A549 (cell line): ENCODE results near the gene FXN. TPM values are rescaled to one million over a fixed set of nuclear protein-coding genes. Genes with fewer than 3 reads are reported as not detected.

Source experiments
- ATAC-seq, 2 experiments: fragments of 200-7000 bp in 1 of 2; fragments of >200 bp in 1 of 2; cut with Nextera tagmentation in 1 of 2; cut with Tn5 transposase in 1 of 2; 3 replicates each; pipeline versions ENCODE4 v1.8.0 to v1.9.1; 2018 to 2020; ENCODE audit warnings: mild to moderate bottlenecking in 1 of 2, moderate library complexity in 1 of 2
- CTCF ChIA-PET: fragments of 300-600 bp; sonication (Branson Sonifier 250); formaldehyde crosslinking; extraction: SDS; loops from one replicate; lab custom pipeline; 2021; ENCODE audit warnings: antibody characterized with exemption, inconsistent platforms; lab: Yijun Ruan, JAX
- POLR2A ChIA-PET: fragments of 350-600 bp; formaldehyde crosslinking; extraction: SDS; loops from one replicate; lab custom pipeline; 2021; ENCODE audit warnings: antibody characterized with exemption, inconsistent platforms; lab: Yijun Ruan, JAX
- DNase-seq, 2 experiments: peaks; one replicate each; pipeline versions ENCODE4 v3.0.0 to v3.0.0-alpha.2; 2011 to 2016; ENCODE audit warnings: low read depth in 1 of 2, low spot score in 1 of 2
- FAIRE-seq: peaks from 2 replicates; lab custom pipeline; 2011; peaks lifted over from hg19 to GRCh38; lab: Jason Lieb, UNC
- H3K27ac ChIP-seq, 2 experiments: fragments of >200 bp; sonication (Bioruptor Twin); formaldehyde crosslinking; 3 replicates each; pipeline ENCODE4 v1.5.1; 2016 to 2017
- H3K4me1 ChIP-seq: fragments of >200 bp; sonication (Bioruptor Twin); formaldehyde crosslinking; 3 replicates; pipeline ENCODE4 v1.6.1; 2016
- H3K4me2 ChIP-seq: fragments of >200 bp; sonication (Bioruptor Twin); formaldehyde crosslinking; 3 replicates; pipeline ENCODE4 v1.6.1; 2016
- H3K4me3 ChIP-seq: fragments of >200 bp; sonication (Bioruptor Twin); formaldehyde crosslinking; 3 replicates; pipeline ENCODE4 v1.5.1; 2016
- H3K9me3 ChIP-seq: fragments of >200 bp; sonication (Bioruptor Twin); formaldehyde crosslinking; 3 replicates; pipeline ENCODE4 v1.6.1; 2016
- BHLHE40 ChIP-seq: IDR thresholded peaks from 2 replicates; pipeline ENCODE4 v1.6.1; 2012; ENCODE audit warnings: low read depth, low read length, inconsistent platforms
- CBX2 ChIP-seq: fragments of 200-600 bp; sonication (generic); IDR thresholded peaks from 2 replicates; pipeline ENCODE4 v1.6.1; 2016; ENCODE audit warnings: low read depth, mild to moderate bottlenecking, borderline replicate concordance
- CHD4 ChIP-seq: fragments of 200-600 bp; sonication (generic); IDR thresholded peaks from 2 replicates; pipeline ENCODE4 v1.6.1; 2016; ENCODE audit warnings: antibody characterized with exemption, mild to moderate bottlenecking, borderline replicate concordance
- EHF ChIP-seq: fragments of 250-450 bp; sonication (Bioruptor Pico); IDR thresholded peaks from 2 replicates; pipeline ENCODE4 v1.5.0; 2020; ENCODE audit warnings: mild to moderate bottlenecking
- FOSL2 ChIP-seq, 2 experiments: fragments of 450-650 bp in 1 of 2; fragments of >200 bp in 1 of 2; sonication (Bioruptor Twin) in 1 of 2; formaldehyde crosslinking; IDR thresholded peaks; 2 replicates each; pipeline versions ENCODE4 v1.5.0 to v1.6.1; 2016 to 2020; ENCODE audit warnings: mild to moderate bottlenecking in 1 of 2, moderate library complexity in 1 of 2
- FOXS1 ChIP-seq: fragments of 250-450 bp; sonication (Bioruptor Pico); IDR thresholded peaks from 2 replicates; pipeline ENCODE4 v1.5.0; 2020; ENCODE audit warnings: mild to moderate bottlenecking, moderate library complexity
- GATA3 ChIP-seq: IDR thresholded peaks from 2 replicates; pipeline ENCODE4 v1.6.1; 2012; ENCODE audit warnings: borderline replicate concordance
- HEYL ChIP-seq: fragments of 250-450 bp; sonication (Bioruptor Pico); IDR thresholded peaks from 2 replicates; pipeline ENCODE4 v1.8.0; 2021; ENCODE audit warnings: mild to moderate bottlenecking, moderate library complexity
- HMGXB4 ChIP-seq: fragments of 250-450 bp; sonication (Bioruptor Pico); IDR thresholded peaks from 2 replicates; pipeline ENCODE4 v1.5.0; 2021; ENCODE audit warnings: mild to moderate bottlenecking, moderate library complexity, borderline replicate concordance
- HOXB5 ChIP-seq: fragments of 250-450 bp; sonication (Bioruptor Pico); IDR thresholded peaks from 2 replicates; pipeline ENCODE4 v1.5.0; 2020; ENCODE audit warnings: mild to moderate bottlenecking, moderate library complexity
- JUNB ChIP-seq: fragments of >200 bp; sonication (Bioruptor Twin); formaldehyde crosslinking; IDR thresholded peaks from 2 replicates; pipeline ENCODE4 v1.6.1; 2016
- KDM1A ChIP-seq: fragments of 200-600 bp; sonication (generic); IDR thresholded peaks from 2 replicates; pipeline ENCODE4 v1.6.1; 2016; ENCODE audit warnings: low read depth, mild to moderate bottlenecking
- KDM5A ChIP-seq: fragments of 200-600 bp; sonication (generic); IDR thresholded peaks from 2 replicates; pipeline ENCODE4 v1.6.1; 2016; ENCODE audit warnings: antibody characterized with exemption, mild to moderate bottlenecking
- MAFK ChIP-seq: fragments of 450-650 bp; IDR thresholded peaks from 2 replicates; pipeline ENCODE4 v1.6.1; 2014; ENCODE audit not compliant: partially characterized antibody
- MAX ChIP-seq: IDR thresholded peaks from 2 replicates; pipeline ENCODE4 v1.6.1; 2012
- MAZ ChIP-seq: fragments of 150-350 bp; IDR thresholded peaks from 2 replicates; pipeline ENCODE4 v1.6.1; 2014; ENCODE audit warnings: antibody characterized with exemption, low read depth, low read length, borderline replicate concordance
- NPAS2 ChIP-seq: fragments of 250-450 bp; sonication (Bioruptor Pico); IDR thresholded peaks from 2 replicates; pipeline ENCODE4 v1.8.0; 2022; ENCODE audit warnings: mild to moderate bottlenecking, moderate library complexity, borderline replicate concordance
- NR3C1 ChIP-seq: fragments of >200 bp; sonication (Bioruptor Twin); formaldehyde crosslinking; IDR thresholded peaks from 3 replicates; pipeline ENCODE4 v1.6.1; 2017
- PHF8 ChIP-seq: fragments of 200-600 bp; sonication (generic); IDR thresholded peaks from 2 replicates; pipeline ENCODE4 v1.6.1; 2016; ENCODE audit warnings: low read depth, mild to moderate bottlenecking, antibody characterized with exemption, moderate library complexity, borderline replicate concordance
- POLR2AphosphoS2 ChIP-seq: conservative IDR thresholded peaks from 2 replicates; pipeline ENCODE4 v1.6.1; 2012; ENCODE audit warnings: low read length, improper control_type of control experiment, inconsistent platforms
- RFX5 ChIP-seq: fragments of 450-650 bp; IDR thresholded peaks from 2 replicates; pipeline ENCODE4 v1.7.1; 2014; ENCODE audit warnings: antibody characterized with exemption, mild to moderate bottlenecking, moderate library complexity
- RNF2 ChIP-seq: fragments of 200-600 bp; sonication (generic); IDR thresholded peaks from 2 replicates; pipeline ENCODE4 v1.6.1; 2016; ENCODE audit warnings: low read depth, mild to moderate bottlenecking, antibody characterized with exemption, moderate library complexity, borderline replicate concordance
- SMC3 ChIP-seq: fragments of >200 bp; sonication (Bioruptor Twin); formaldehyde crosslinking; IDR thresholded peaks from 3 replicates; pipeline ENCODE4 v1.6.1; 2018; ENCODE audit warnings: inconsistent platforms
- USF2 ChIP-seq: fragments of 450-650 bp; IDR thresholded peaks from 2 replicates; pipeline ENCODE4 v1.6.1; 2014; ENCODE audit warnings: antibody characterized with exemption
- ZNF302 ChIP-seq: fragments of 250-450 bp; sonication (Bioruptor Pico); IDR thresholded peaks from 2 replicates; pipeline ENCODE4 v1.9.0; 2021; ENCODE audit warnings: inconsistent platforms, mild to moderate bottlenecking, moderate library complexity
- ZSCAN20 ChIP-seq: fragments of 250-450 bp; sonication (Bioruptor Pico); IDR thresholded peaks from 2 replicates; pipeline ENCODE4 v1.8.0; 2022; ENCODE audit warnings: mild to moderate bottlenecking, moderate library complexity
- WGBS: methylation state at CpG from one replicate; pipeline ENCODE4 v1.1.6; 2017; ENCODE audit errors: missing lambda C conversion rate; 5-methylcytosine and 5-hydroxymethylcytosine counted together
- polyA plus RNA-seq, 4 experiments: library from polyadenylated mRNA; depleted of rRNA in 3 of 4; stranded (reverse); fragments of >200 nt; fragmentation: RNase III in 1 of 4; extraction: RNeasy Plus Mini Kit Qiagen cat#74134 plus additional on column Dnase treatment in 1 of 4; gene quantifications; 2 replicates in 3 of 4; 3 replicates in 1 of 4; pipeline ENCODE4 v1.2.3, GENCODE V29; 2011 to 2017

Gene FXN
- polyA plus RNA-seq, 2 of the 4 experiments (the other 2 are of a cell fraction) = 22.5 to 26.0 TPM

GRCh38 chr9:69085569-69086283 lies 50.2 kb downstream of the FXN start:
- POLR2A ChIA-PET = no interaction called here
- Histone ChIP-seq H3K4me3 (no peak overlapping the region), H3K4me1 (no peaks in the 10 kb centered on the region), H3K9me3 (no peaks in the 10 kb centered on the region), H3K27ac (no peak overlapping the region), H3K4me2 (no peak overlapping the region)
- FAIRE-seq (no peak), ATAC-seq (no peak), DNase-seq (no peak)
- 77% methylated on average over 5 of the region's 5 CpGs for WGBS
- no peak for TF ChIP-seq USF2
- no peak for TF ChIP-seq MAFK
- TF ChIP-seq ZSCAN20 = no peak
- no peak for TF ChIP-seq CHD4
- TF ChIP-seq SMC3 = no peak
- no peak for TF ChIP-seq POLR2AphosphoS2
- no peak for TF ChIP-seq HMGXB4 (CRISPR knock-in tag)
- TF ChIP-seq JUNB = no peak
- TF ChIP-seq ZNF302 (CRISPR knock-in tag) = no peak
- no peak for TF ChIP-seq BHLHE40
- no peak for TF ChIP-seq EHF (CRISPR knock-in tag)
- no peak for TF ChIP-seq MAX
- no peak for TF ChIP-seq NPAS2 (CRISPR knock-in tag)
- no peak for TF ChIP-seq FOSL2 (IDR thresholded peaks at IDR 0.05)
- TF ChIP-seq FOSL2 (CRISPR knock-in tag; IDR thresholded peaks at IDR 0.05) = no peak
- no peak for TF ChIP-seq MAZ
- TF ChIP-seq GATA3 = no peak
- TF ChIP-seq PHF8 = no peak
- TF ChIP-seq HOXB5 = no peak
- no peak for TF ChIP-seq FOXS1 (CRISPR knock-in tag)
- CTCF ChIA-PET = interaction anchor here (1.0 to 2.2 kb wide), 4 partner anchors 8 to 107 kb away, joined by 3 to 8 read pairs (median 6); no protein-coding TSS in a partner anchor

GRCh38 chr9:69086312-69086711 lies 50.8 kb downstream of the FXN start:
- H3K4me2 ChIP-seq = no peak overlapping the region
- no peaks in the 10 kb centered on the region for H3K4me1 ChIP-seq
- no peak for FAIRE-seq
- ChIA-PET CTCF (interaction anchor here (1.0 to 2.2 kb wide), 3 partner anchors 8 to 32 kb away, joined by 3 to 8 read pairs (median 6); no protein-coding TSS in a partner anchor), POLR2A (no interaction called here)
- DNase-seq = no peak
- TF ChIP-seq SMC3 (no peak), RNF2 (no peak), KDM1A (no peak), HEYL (no peak), RFX5 (no peak), CBX2 (no peak), KDM5A (no peak), NR3C1 (no peak)
- H3K4me3 ChIP-seq = no peak overlapping the region
- no peaks in the 10 kb centered on the region for H3K9me3 ChIP-seq
- WGBS = 97% methylated on average over 2 of the region's 2 CpGs
- ATAC-seq = no peak
- H3K27ac ChIP-seq = no peak overlapping the region
